Lower lobe of right lung (tissue), 2 donors: ENCODE results near the gene MLANA. TPM values are rescaled to one million over a fixed set of nuclear protein-coding genes. Genes with fewer than 3 reads are reported as not detected.

Experiments used
- ATAC-seq, 2 donors: fragments of 200-7000 bp; cut with Tn5 transposase; one replicate each; pipeline ENCODE4 v1.9.1; 2020 to 2022; ENCODE audit warnings: mild to moderate bottlenecking in 2 of 2, moderate library complexity in 2 of 2
- DNase-seq: peaks from one replicate; pipeline ENCODE4 v3.0.0-alpha.2; 2020
- H3K27ac ChIP-seq: fragments of 200-600 bp; one replicate; pipeline ENCODE4 v1.8.0; 2022
- H3K27me3 ChIP-seq: fragments of 200-600 bp; one replicate; pipeline ENCODE4 v1.8.0; 2022; ENCODE audit warnings: low read depth
- H3K36me3 ChIP-seq: fragments of 200-600 bp; one replicate; pipeline ENCODE4 v1.8.0; 2022; ENCODE audit warnings: mild to moderate bottlenecking
- H3K4me1 ChIP-seq: fragments of 200-600 bp; one replicate; pipeline ENCODE4 v1.8.0; 2022
- H3K4me3 ChIP-seq: fragments of 200-600 bp; one replicate; pipeline ENCODE4 v1.8.0; 2022; ENCODE audit warnings: mild to moderate bottlenecking
- H3K9me3 ChIP-seq: fragments of 200-600 bp; one replicate; pipeline ENCODE4 v1.8.0; 2022
- intact Hi-C: fragments of 100-400 bp; cut with DNase I; formaldehyde crosslinking; loops from one replicate; pipeline ENCODE4 v1.11.0; 2022
- long read RNA-seq: library from polyadenylated mRNA; unstranded; transcript quantifications from one replicate; pipeline ENCODE4 v2.0.0, GENCODE V29; 2021
- total RNA-seq: library from RNA; stranded (reverse); fragmentation: NEBNext Ultra II Directional; extraction: Animal tissue kit (Norgen Biotek cat#: 25700); gene quantifications from one replicate; pipeline ENCODE4 v1.2.1, GENCODE V29; 2021
- TF ChIP-seq, protein P1 (sequence below): fragments of 200-600 bp; IDR thresholded peaks from one replicate; pipeline ENCODE4 v1.8.0; 2022; ENCODE audit warnings: antibody characterized with exemption, mild to moderate bottlenecking
- donor health status: DM: no; HTN: yes; CAD: no; lungs with severe emphysema.

MLANA gene
- not detected for total RNA-seq
- long read RNA-seq, result 0 reads

DNA sequence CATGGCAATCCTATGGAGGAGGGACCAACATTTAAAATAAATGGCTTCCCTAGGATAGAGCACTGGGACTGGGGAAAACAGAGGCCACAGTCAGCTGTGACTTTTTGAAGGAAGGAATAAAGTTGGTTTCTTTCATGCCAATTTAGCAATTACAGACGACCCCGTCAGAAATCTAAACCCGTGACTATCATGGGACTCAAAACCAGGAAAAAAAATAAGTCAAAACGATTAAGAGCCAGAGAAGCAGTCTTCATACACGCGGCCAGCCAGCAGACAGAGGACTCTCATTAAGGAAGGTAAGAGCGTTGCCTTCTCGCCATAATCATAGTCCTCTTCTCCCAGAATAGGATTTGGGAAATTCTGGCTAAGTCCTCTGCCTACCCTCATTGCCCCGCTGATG lies at the start of gene MLANA:
MLANA (plus strand) TSS at position 249 of the 400 bp plus-strand sequence. CDS start 1,586 bp downstream, outside the sequence.
- no peak within 1 kb of the TSS for H3K27ac ChIP-seq
- intact Hi-C loops, result no loop called here
- no peak for DNase-seq
- TF ChIP-seq, protein P1, sequence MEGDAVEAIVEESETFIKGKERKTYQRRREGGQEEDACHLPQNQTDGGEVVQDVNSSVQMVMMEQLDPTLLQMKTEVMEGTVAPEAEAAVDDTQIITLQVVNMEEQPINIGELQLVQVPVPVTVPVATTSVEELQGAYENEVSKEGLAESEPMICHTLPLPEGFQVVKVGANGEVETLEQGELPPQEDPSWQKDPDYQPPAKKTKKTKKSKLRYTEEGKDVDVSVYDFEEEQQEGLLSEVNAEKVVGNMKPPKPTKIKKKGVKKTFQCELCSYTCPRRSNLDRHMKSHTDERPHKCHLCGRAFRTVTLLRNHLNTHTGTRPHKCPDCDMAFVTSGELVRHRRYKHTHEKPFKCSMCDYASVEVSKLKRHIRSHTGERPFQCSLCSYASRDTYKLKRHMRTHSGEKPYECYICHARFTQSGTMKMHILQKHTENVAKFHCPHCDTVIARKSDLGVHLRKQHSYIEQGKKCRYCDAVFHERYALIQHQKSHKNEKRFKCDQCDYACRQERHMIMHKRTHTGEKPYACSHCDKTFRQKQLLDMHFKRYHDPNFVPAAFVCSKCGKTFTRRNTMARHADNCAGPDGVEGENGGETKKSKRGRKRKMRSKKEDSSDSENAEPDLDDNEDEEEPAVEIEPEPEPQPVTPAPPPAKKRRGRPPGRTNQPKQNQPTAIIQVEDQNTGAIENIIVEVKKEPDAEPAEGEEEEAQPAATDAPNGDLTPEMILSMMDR, result no peak
- H3K9me3 ChIP-seq, result no peaks in the 10 kb centered on the region
- no peaks in the 10 kb centered on the region for H3K36me3 ChIP-seq
- no peak within 1 kb of the TSS for H3K4me3 ChIP-seq
- H3K4me1 ChIP-seq, result no peaks in the 10 kb centered on the region
- no peaks in the 10 kb centered on the region for H3K27me3 ChIP-seq
- ATAC-seq, result no peak

- no peaks in the 10 kb centered on the region for H3K9me3 ChIP-seq
- no peaks in the 10 kb centered on the region for H3K36me3 ChIP-seq
- TF ChIP-seq, protein P1, result no peak
- ATAC-seq (no peak), DNase-seq (no peak)
- H3K4me1 ChIP-seq, result peaks cover 32% of the 10 kb centered on the region
- no peaks in the 10 kb centered on the region for H3K27me3 ChIP-seq
- intact Hi-C loops, result no loop called here
- no peak overlapping the region for H3K27ac ChIP-seq
- H3K4me3 ChIP-seq, result no peak overlapping the region
Observed at GRCh38 chr9:5841771-5842573, 48.7 kb upstream of the MLANA start.

GRCh38 chr9:5842929-5843793 lies 47.5 kb upstream of the MLANA start:
- no peaks in the 10 kb centered on the region for H3K36me3 ChIP-seq
- no peaks in the 10 kb centered on the region for H3K9me3 ChIP-seq
- no peaks in the 10 kb centered on the region for H3K27me3 ChIP-seq
- DNase-seq (no peak), ATAC-seq (peak in 1 of 2 donors; percentile 25)
- TF ChIP-seq, protein P1, result no peak
- H3K27ac ChIP-seq, result peak overlapping the region; percentile 53
- H3K4me1 ChIP-seq, result peaks cover 32% of the 10 kb centered on the region
- H3K4me3 ChIP-seq, result no peak overlapping the region
- intact Hi-C loops, result no loop called here

GRCh38 chr9:5843794-5844471 lies 46.8 kb upstream of the MLANA start:
- H3K36me3 ChIP-seq, result no peaks in the 10 kb centered on the region
- DNase-seq, result no peak
- TF ChIP-seq, protein P1, result no peak

GRCh38 chr9:5845157-5845531 lies 45.5 kb upstream of the MLANA start:
- H3K36me3 ChIP-seq, result no peaks in the 10 kb centered on the region
- H3K27me3 ChIP-seq, result no peaks in the 10 kb centered on the region
- DNase-seq (no peak), ATAC-seq (no peak)
- no peak overlapping the region for H3K4me3 ChIP-seq
- intact Hi-C loops, result no loop called here
- no peaks in the 10 kb centered on the region for H3K9me3 ChIP-seq
- TF ChIP-seq, protein P1, result no peak
- H3K4me1 ChIP-seq, result peaks cover 32% of the 10 kb centered on the region
- no peak overlapping the region for H3K27ac ChIP-seq

More at GRCh38 chr9:5843794-5844471, 46.8 kb upstream of the MLANA start:
- peak; percentile 31 to 49 for ATAC-seq
- H3K27me3 ChIP-seq, result no peaks in the 10 kb centered on the region
- intact Hi-C loops, result no loop called here
- peak overlapping the region; percentile 53 for H3K27ac ChIP-seq
- no peak overlapping the region for H3K4me3 ChIP-seq
- peaks cover 32% of the 10 kb centered on the region for H3K4me1 ChIP-seq
- no peaks in the 10 kb centered on the region for H3K9me3 ChIP-seq
